ENCODE results near the gene UBA52.
"Not testable (repeated sequence)": the region's sequence is repeated elsewhere in the genome, so short reads cannot be mapped to it uniquely, and the experiment has no call there.

UBA52 gene

DNA sequence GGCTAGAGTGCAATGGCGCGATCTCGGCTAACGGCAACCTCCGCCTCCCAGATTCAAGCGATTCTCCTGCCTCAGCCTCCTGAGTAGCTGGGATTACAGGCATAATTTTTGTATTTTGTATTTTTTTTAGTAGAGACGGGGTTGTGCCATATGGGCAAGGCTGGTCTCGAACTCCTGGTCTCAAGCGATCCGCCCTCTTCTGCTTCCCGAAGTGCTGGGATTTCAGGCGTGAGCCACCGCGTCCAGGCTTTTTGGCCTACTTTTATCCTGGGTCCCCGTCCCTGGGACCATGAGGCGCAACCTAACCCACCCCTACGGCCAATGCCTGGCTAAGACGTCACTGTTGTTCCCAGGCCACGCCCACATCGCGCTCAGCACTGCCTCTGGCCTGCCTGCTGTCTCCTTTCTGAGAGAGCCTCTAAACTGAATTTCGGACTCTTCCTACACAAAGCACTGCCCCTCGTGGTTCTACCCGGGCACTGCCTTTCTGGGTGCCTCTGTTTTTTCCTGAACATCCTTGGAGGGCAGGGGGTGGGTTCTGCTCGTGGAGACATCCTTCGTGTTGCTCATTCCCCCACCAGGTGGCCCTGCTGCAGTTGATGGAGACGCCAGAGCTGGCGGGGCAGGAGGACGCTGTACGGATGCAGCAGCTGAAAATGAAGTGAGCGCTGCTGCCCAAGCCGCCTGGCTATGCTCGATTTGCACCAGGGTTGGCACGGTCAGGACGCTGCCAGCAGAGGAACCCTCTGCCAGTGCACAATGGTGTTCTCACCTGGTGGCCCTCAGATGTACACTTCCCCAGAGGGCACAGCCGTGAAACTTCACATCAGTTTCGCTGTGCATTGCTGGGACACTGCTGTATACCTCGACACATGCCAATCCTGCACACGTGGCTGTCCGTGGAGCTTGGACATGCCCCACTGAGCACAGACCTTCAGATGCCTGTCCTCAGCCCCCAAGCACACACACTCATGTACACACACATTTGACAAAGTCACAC is 18.9 kb downstream of the UBA52 start:
- H3F3A ChIP-seq (ENCODE audit: insufficient read depth, low read length), result peaks cover 20% of the 10 kb centered on the region
- H3K4me1 ChIP-seq (ENCODE audit: low read length), result peaks cover 10% of the 10 kb centered on the region
- peaks cover 6% of the 10 kb centered on the region; the same call in 1 of the 2 replicates for H3K27me3 ChIP-seq (replicated peaks; ENCODE audit: insufficient read depth, low read length)
- TF ChIP-seq EZH2 (optimal IDR thresholded peaks at IDR 0.05; ENCODE audit: low read depth, low read length), result no peak
- TF ChIP-seq, protein P1, sequence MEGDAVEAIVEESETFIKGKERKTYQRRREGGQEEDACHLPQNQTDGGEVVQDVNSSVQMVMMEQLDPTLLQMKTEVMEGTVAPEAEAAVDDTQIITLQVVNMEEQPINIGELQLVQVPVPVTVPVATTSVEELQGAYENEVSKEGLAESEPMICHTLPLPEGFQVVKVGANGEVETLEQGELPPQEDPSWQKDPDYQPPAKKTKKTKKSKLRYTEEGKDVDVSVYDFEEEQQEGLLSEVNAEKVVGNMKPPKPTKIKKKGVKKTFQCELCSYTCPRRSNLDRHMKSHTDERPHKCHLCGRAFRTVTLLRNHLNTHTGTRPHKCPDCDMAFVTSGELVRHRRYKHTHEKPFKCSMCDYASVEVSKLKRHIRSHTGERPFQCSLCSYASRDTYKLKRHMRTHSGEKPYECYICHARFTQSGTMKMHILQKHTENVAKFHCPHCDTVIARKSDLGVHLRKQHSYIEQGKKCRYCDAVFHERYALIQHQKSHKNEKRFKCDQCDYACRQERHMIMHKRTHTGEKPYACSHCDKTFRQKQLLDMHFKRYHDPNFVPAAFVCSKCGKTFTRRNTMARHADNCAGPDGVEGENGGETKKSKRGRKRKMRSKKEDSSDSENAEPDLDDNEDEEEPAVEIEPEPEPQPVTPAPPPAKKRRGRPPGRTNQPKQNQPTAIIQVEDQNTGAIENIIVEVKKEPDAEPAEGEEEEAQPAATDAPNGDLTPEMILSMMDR (IDR thresholded peaks at IDR 0.05; ENCODE audit: low read length), result no peak
- TF ChIP-seq EZH2phosphoT487 (IDR thresholded peaks at IDR 0.05; ENCODE audit: low read length), result no peak
- H3K4me2 ChIP-seq (ENCODE audit: low read depth, low read length), result no peak overlapping the region
- H3K4me3 ChIP-seq (ENCODE audit: low read length), result no peak overlapping the region
- H4K20me1 ChIP-seq (ENCODE audit: insufficient read depth, low read length), result no peaks in the 10 kb centered on the region
- H3K9me3 ChIP-seq (replicated peaks; ENCODE audit: insufficient read depth, low read length), result no peaks in the 10 kb centered on the region
- H3K9ac ChIP-seq (ENCODE audit: low read length), result no peak overlapping the region
- no peak overlapping the region for H2AFZ ChIP-seq (ENCODE audit: low read length)
- H3K79me2 ChIP-seq (ENCODE audit: low read length), result peaks cover 16% of the 10 kb centered on the region
- H3K27ac ChIP-seq (ENCODE audit: low read length), result no peak overlapping the region
- 0 out of 2 replicates have a peak, but pooled peaks cover 7% of the 10 kb centered on the region for H3K36me3 ChIP-seq (replicated peaks; ENCODE audit: insufficient read depth, low read length)
- no peaks in the 10 kb centered on the region for H3K9me2 ChIP-seq (replicated peaks; ENCODE audit: insufficient read depth, low read length)
- DNase-seq, result no peak

DNA sequence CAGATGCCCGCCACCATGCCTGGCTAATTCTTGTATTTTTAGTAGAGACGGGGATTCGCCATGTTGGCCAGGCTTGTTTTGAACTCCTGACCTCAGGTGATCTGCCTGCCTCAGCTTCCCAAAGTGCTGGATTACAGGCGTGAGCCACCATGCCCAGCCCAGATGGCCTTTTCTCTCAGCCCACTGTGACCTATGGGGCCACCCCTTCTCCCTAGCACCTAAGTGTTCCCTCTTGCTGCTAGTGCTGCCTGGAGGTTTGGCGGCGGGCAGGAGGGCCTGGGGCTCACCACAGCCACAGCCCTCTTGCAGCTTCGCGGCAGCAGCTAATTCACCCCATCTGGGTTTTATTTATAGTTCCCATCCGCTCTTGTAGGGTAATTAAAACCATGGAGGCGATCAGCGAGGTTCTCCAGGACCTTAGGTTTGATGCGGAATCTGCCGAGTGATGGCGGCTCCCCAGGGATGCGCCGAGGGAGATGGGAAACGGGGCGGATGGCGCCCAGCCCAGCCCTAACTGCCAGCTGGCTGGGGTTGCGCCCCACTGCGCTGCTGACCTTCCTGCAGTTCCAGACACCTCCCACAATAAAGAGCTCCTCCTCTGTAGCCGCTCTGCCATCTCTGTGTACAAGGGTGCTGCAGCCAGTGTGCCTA is 20.2 kb downstream of the UBA52 start:
- Histone ChIP-seq H3K9me2 (replicated peaks; ENCODE audit: insufficient read depth, low read length) (no peaks in the 10 kb centered on the region), H4K20me1 (ENCODE audit: insufficient read depth, low read length) (no peaks in the 10 kb centered on the region), H3K9ac (ENCODE audit: low read length) (no peak overlapping the region), H3K36me3 (replicated peaks; ENCODE audit: insufficient read depth, low read length) (0 out of 2 replicates have a peak, but pooled peaks cover 7% of the 10 kb centered on the region), H3K9me3 (replicated peaks; ENCODE audit: insufficient read depth, low read length) (no peaks in the 10 kb centered on the region), H3K79me2 (ENCODE audit: low read length) (peaks cover 16% of the 10 kb centered on the region), H3F3A (ENCODE audit: insufficient read depth, low read length) (peaks cover 20% of the 10 kb centered on the region), H3K4me3 (ENCODE audit: low read length) (no peak overlapping the region), H2AFZ (ENCODE audit: low read length) (no peak overlapping the region), H3K27me3 (replicated peaks; ENCODE audit: insufficient read depth, low read length) (peaks cover 6% of the 10 kb centered on the region; the same call in 1 of the 2 replicates), H3K4me2 (ENCODE audit: low read depth, low read length) (no peak overlapping the region), H3K4me1 (ENCODE audit: low read length) (peaks cover 10% of the 10 kb centered on the region), H3K27ac (ENCODE audit: low read length) (no peak overlapping the region)
- DNase-seq, result no peak
- no peak for TF ChIP-seq EZH2phosphoT487 (IDR thresholded peaks at IDR 0.05; ENCODE audit: low read length)
- TF ChIP-seq, protein P1 (IDR thresholded peaks at IDR 0.05; ENCODE audit: low read length), result no peak
- no peak for TF ChIP-seq EZH2 (optimal IDR thresholded peaks at IDR 0.05; ENCODE audit: low read depth, low read length)

DNA sequence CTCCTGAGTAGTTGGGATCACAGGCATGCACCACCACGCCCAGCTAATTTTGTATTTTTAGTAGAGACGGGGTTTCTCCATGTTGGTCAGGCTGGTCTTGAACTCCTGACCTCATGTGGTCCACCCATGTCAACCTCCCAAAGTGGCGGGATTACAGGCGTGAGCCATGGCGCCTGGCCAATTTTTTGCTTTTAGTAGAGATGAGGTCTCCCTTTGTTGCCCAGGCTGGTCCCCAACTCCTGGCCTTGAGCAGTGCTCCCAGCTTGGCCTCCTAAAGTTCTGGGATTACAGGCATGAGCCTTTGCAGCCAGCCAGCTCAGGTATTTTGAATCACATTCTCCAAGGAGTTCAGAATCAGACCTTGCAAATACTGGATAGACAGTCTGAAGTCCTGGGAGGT is 21.1 kb downstream of the UBA52 start:
- not testable (repeated sequence) for H3K9me3 ChIP-seq (replicated peaks; ENCODE audit: insufficient read depth, low read length); H3K27ac ChIP-seq (ENCODE audit: low read length); H4K20me1 ChIP-seq (ENCODE audit: insufficient read depth, low read length); H3K4me3 ChIP-seq (ENCODE audit: low read length); H3K36me3 ChIP-seq (replicated peaks; ENCODE audit: insufficient read depth, low read length); H3K4me2 ChIP-seq (ENCODE audit: low read depth, low read length); H2AFZ ChIP-seq (ENCODE audit: low read length); H3K9me2 ChIP-seq (replicated peaks; ENCODE audit: insufficient read depth, low read length); H3K27me3 ChIP-seq (replicated peaks; ENCODE audit: insufficient read depth, low read length); H3K9ac ChIP-seq (ENCODE audit: low read length); DNase-seq
- Histone ChIP-seq H3K79me2 (ENCODE audit: low read length) (peaks cover 16% of the 10 kb centered on the region), H3K4me1 (ENCODE audit: low read length) (peaks cover 10% of the 10 kb centered on the region), H3F3A (ENCODE audit: insufficient read depth, low read length) (peaks cover 20% of the 10 kb centered on the region)

Measured in MM.1S (cell line).